ENCODE results near the gene BET1.

- no peak for TF ChIP-seq CTCF (IDR thresholded peaks at IDR 0.05; ENCODE audit: borderline replicate concordance, extremely low read depth, low read length, poor library complexity, severe bottlenecking)
- no peak for TF ChIP-seq EZH2 (IDR thresholded peaks at IDR 0.05; ENCODE audit: borderline replicate concordance, low read depth, low read length, severe bottlenecking)
Measured at GRCh38 chr7:94040254-94040653, 36.1 kb upstream of the BET1 start.
